SU-DHL-6 (cell line): ENCODE data around the gene DSP.

ENCODE experiments used
- H2AFZ ChIP-seq: fragments of 200-600 bp; sonication (generic); 2 replicates; pipeline ENCODE4 v1.6.1; 2014; ENCODE audit warnings: low read depth, mild to moderate bottlenecking, moderate library complexity, mixed read lengths, antibody characterized with exemption, low read length; ENCODE audit not compliant: severe bottlenecking
- H3F3A ChIP-seq: fragments of 200-600 bp; shearing (Covaris generic); 2 replicates; pipeline ENCODE4 v1.6.0; 2016; ENCODE audit warnings: antibody characterized with exemption, mild to moderate bottlenecking; ENCODE audit not compliant: insufficient read depth
- H3K27ac ChIP-seq: fragments of 200-600 bp; sonication (generic); 2 replicates; pipeline ENCODE4 v1.5.1; 2016; ENCODE audit warnings: low read depth, mild to moderate bottlenecking, low read length, moderate library complexity, mixed read lengths
- H3K27me3 ChIP-seq: fragments of 200-600 bp; sonication (generic), shearing (Covaris generic); 2 replicates; pipeline ENCODE4 v1.6.0; 2014; ENCODE audit warnings: mild to moderate bottlenecking, low read length
- H3K36me3 ChIP-seq: fragments of 200-600 bp; sonication (generic); 2 replicates; pipeline ENCODE4 v1.6.1; 2014; ENCODE audit warnings: mild to moderate bottlenecking, low read length, mixed read lengths
- H3K4me2 ChIP-seq: fragments of 300-600, 200-600 bp; shearing (Covaris generic), sonication (generic); 2 replicates; pipeline ENCODE4 v1.6.0; 2014; ENCODE audit warnings: low read length, low read depth, mild to moderate bottlenecking; ENCODE audit not compliant: poor library complexity, severe bottlenecking
- H3K4me3 ChIP-seq: fragments of 200-600 bp; sonication (generic); 2 replicates; pipeline ENCODE4 v1.5.1; 2014; ENCODE audit warnings: antibody characterized with exemption, low read length, mild to moderate bottlenecking, mixed read lengths; ENCODE audit not compliant: insufficient read depth, poor library complexity, severe bottlenecking
- H3K79me2 ChIP-seq: fragments of 200-600 bp; sonication (generic); 2 replicates; pipeline ENCODE4 v1.6.1; 2014; ENCODE audit warnings: mild to moderate bottlenecking, low read length, moderate library complexity; ENCODE audit not compliant: insufficient read depth
- H3K9ac ChIP-seq: fragments of 200-600 bp; sonication (generic); 2 replicates; pipeline ENCODE4 v1.7.0; 2014; ENCODE audit warnings: mild to moderate bottlenecking, low read length
- H3K9me2 ChIP-seq: fragments of 200-600 bp; sonication (generic); replicated peaks from 2 replicates; pipeline ENCODE4 v1.6.1; 2014; ENCODE audit warnings: low read length; ENCODE audit not compliant: insufficient read depth
- H3K9me3 ChIP-seq: fragments of 200-600 bp; sonication (generic); 2 replicates; pipeline ENCODE4 v1.6.1; 2014; ENCODE audit warnings: low read length, mixed read lengths; ENCODE audit not compliant: insufficient read depth
- H4K20me1 ChIP-seq: fragments of 200-600 bp; sonication (generic); 2 replicates; pipeline ENCODE4 v1.6.1; 2014; ENCODE audit warnings: low read depth, mild to moderate bottlenecking, antibody characterized with exemption, low read length, moderate library complexity, mixed read lengths
- CTCF ChIP-seq: fragments of 200-600 bp; sonication (generic); IDR thresholded peaks from one replicate; pipeline ENCODE4 v1.5.1; 2017; ENCODE audit warnings: antibody characterized with exemption, mild to moderate bottlenecking, low read length, moderate library complexity; ENCODE audit not compliant: insufficient read depth, poor library complexity, severe bottlenecking
- EZH2phosphoT487 ChIP-seq: fragments of 200-600 bp; sonication (generic), shearing (Covaris generic); conservative IDR thresholded peaks from 2 replicates; pipeline ENCODE4 v1.6.1; 2018; ENCODE audit warnings: mild to moderate bottlenecking, antibody characterized with exemption, low read length, moderate library complexity, mixed read lengths

DSP gene

GRCh38 chr6:7554533-7555275 is 13.2 kb downstream of the DSP start:
- no peaks in the 10 kb centered on the region for H3K9me2 ChIP-seq
- no peak overlapping the region for H3K4me2 ChIP-seq
- H3K4me3 ChIP-seq = no peak overlapping the region
- H3K36me3 ChIP-seq = no peaks in the 10 kb centered on the region
- TF ChIP-seq CTCF (no peak), EZH2phosphoT487 (no peak)
- H4K20me1 ChIP-seq = no peaks in the 10 kb centered on the region; the same call in 1 of the 2 replicates
- no peaks in the 10 kb centered on the region for H3K27me3 ChIP-seq
- no peaks in the 10 kb centered on the region for H3K79me2 ChIP-seq
- no peak overlapping the region for H3K9ac ChIP-seq
- no peaks in the 10 kb centered on the region for H3K9me3 ChIP-seq
- no peak overlapping the region for H3K27ac ChIP-seq
- no peaks in the 10 kb centered on the region for H3F3A ChIP-seq
- H2AFZ ChIP-seq = no peak overlapping the region

DNA sequence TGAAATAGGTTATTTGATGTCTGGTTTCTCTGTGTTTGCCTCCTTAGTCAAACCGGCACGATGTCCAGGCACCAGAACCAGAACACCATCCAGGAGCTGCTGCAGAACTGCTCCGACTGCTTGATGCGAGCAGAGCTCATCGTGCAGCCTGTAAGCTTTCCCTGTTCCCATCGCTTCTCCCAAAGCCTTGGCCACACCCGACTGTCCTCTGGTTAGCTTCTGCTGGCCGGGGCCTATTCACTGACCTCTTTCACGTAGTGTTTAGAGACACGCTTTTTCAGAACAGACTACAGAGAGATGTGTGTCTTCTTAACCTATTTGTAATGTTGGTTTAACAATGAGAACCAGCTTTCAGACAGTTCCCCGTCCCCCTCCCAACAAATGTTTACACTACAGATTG is 14.2 kb downstream of the DSP start:
- H3K4me2 ChIP-seq = no peak overlapping the region
- TF ChIP-seq EZH2phosphoT487 = no peak
- no peak for TF ChIP-seq CTCF
- no peak overlapping the region for H3K4me3 ChIP-seq
- H3K9me2 ChIP-seq = no peaks in the 10 kb centered on the region
- H3K9ac ChIP-seq = no peak overlapping the region
- no peaks in the 10 kb centered on the region; the same call in 1 of the 2 replicates for H4K20me1 ChIP-seq
- no peaks in the 10 kb centered on the region for H3F3A ChIP-seq
- H3K79me2 ChIP-seq = no peaks in the 10 kb centered on the region
- no peaks in the 10 kb centered on the region for H3K36me3 ChIP-seq
- no peak overlapping the region for H2AFZ ChIP-seq
- no peaks in the 10 kb centered on the region for H3K27me3 ChIP-seq
- H3K27ac ChIP-seq = no peak overlapping the region
- no peaks in the 10 kb centered on the region for H3K9me3 ChIP-seq

DNA sequence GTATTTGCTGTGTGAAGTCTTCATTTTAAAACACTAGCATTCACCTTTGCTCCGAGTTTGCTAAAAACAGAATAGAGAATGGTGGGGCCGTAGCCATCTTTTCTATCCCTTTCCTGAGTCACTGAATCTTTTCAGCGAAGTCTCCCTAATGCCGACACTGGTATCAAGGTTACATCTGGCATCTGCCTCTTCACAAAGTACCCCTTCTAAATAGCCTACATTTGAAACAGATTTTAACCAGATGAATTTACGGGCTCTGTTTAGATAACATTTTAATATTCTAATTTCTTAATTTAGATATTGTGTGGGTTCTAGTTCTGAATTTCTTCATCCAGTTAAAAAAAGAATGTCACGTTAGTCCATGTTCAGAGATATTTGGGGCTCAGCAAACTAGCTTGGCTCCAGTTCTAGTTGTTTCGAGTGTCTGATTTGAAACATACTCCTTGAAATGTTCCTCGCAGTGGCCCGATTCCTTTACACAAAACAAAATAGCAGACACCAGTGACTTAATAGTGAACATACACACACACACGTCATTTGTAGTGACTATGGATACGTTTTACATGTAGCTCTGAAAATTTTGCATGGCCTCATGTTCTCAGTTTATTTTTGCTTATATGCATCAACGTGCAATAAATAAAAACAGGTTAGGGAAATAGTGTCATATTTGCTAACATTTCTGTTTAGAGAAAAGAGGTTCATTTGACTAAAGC is 15.1 kb downstream of the DSP start:
- no peaks in the 10 kb centered on the region for H3K36me3 ChIP-seq
- H3K79me2 ChIP-seq = no peaks in the 10 kb centered on the region
- TF ChIP-seq EZH2phosphoT487 (no peak), CTCF (no peak)

More for the DNA sequence above, 15.1 kb downstream of the DSP start:
- Histone ChIP-seq H4K20me1 (no peaks in the 10 kb centered on the region), H3K4me3 (no peak overlapping the region), H3K4me2 (no peak overlapping the region), H3K9me3 (no peaks in the 10 kb centered on the region), H2AFZ (no peak overlapping the region), H3K27ac (no peak overlapping the region), H3K27me3 (no peaks in the 10 kb centered on the region), H3K9me2 (no peaks in the 10 kb centered on the region), H3K9ac (no peak overlapping the region), H3F3A (no peaks in the 10 kb centered on the region)
